Lower leg skin (tissue), 3 donors: ENCODE data around the gene ABLIM3.

Experiments
- CTCF ChIP-seq, 3 donors: fragments of 450-650 bp; IDR thresholded peaks; one replicate each; pipeline ENCODE4 v1.5.1; 2016; ENCODE audit warnings: antibody characterized with exemption in 3 of 3, mild to moderate bottlenecking in 3 of 3, moderate library complexity in 2 of 3
- POLR2A ChIP-seq, 2 donors: fragments of 450-650 bp; IDR thresholded peaks; one replicate each; pipeline ENCODE4 v1.6.1; 2016 to 2017; ENCODE audit warnings: antibody characterized with exemption in 2 of 2, mild to moderate bottlenecking in 1 of 2, moderate library complexity in 1 of 2

DNA sequence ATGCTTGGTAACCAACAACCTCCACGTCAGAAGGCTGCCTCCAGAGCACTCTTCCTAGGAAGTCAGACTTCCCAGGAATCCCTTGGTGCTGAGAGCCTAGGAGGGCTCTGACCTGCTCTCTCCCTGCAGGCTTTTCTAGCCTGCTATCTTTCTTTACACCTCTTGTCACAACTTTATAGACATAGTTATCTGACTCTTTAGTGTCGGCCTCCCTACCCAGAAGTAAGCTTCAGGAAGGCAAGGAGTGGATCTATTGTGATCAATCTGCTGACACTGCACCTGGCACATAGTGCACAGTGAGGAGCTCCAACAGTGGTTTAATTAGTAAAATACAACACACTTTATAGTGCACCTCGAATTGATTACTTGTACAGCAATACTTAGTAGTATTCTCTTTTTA is 132.7 kb downstream of the ABLIM3 start:
- TF ChIP-seq CTCF (IDR thresholded peaks at IDR 0.05) (no peak), POLR2A (IDR thresholded peaks at IDR 0.05) (no peak)
